Activated CD8-positive, alpha-beta memory T cell treated with anti-CD3 and anti-CD28 coated beads for 24 hours (primary cell): Measurements from ENCODE around the gene NPAS4.
"Not testable (repeated sequence)": the region's sequence is repeated elsewhere in the genome, so short reads cannot be mapped to it uniquely, and the experiment has no call there.

Source experiments
- DNase-seq: peaks from one replicate; pipeline ENCODE4 v3.0.0-alpha.2; 2020

NPAS4 gene

DNA sequence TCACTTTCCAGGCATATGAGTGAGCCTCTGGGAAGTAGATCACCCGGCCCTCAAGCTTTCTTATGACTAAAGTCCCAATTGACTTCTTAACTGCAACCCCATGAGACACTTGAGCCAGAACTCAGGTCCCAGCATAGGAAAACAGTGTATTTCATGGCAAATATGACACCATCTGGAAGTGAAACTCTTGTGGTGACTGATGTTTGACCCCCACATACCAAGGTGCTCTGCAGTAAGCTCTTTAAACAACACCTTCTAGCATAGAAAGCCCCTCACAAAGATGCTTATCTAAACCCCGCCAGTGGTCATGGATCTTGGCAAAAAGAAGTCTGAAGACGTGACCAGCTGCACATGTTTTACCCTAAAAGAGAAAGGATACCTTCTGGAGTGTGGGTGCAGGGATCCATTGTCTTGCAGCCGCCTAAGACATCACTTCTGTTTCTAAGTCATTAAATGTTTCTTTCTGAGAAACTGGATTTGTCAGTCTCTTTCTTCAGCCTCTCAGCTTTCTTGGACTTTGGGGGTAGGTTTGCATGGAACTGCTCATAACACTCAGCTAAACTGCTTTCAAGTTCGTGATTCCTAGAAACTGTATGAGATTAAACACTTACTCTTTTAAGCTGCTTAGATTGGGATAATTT is 38.4 kb downstream of the NPAS4 start:
- no peak for DNase-seq

GRCh38 chr11:66462010-66462409 is 41.2 kb downstream of the NPAS4 start:
- DNase-seq, result no peak

GRCh38 chr11:66462911-66463310 is 42.1 kb downstream of the NPAS4 start:
- no peak for DNase-seq

DNA sequence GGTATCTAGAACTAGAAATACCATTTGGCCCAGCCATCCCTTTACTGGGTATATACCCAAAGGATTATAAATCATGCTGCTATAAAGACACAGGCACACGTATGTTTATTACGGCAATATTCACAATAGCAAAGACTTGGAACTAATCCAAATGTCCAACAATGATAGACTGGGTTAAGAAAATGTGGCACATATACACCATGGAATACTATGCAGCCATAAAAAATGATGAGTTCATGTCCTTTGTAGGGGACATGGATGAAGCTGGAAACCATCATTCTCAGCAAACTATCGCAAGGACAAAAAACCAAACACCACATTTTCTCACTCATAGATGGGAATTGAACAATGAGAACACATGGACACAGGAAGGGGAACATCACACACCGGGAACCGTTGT is 43.3 kb downstream of the NPAS4 start:
- not testable (repeated sequence) for DNase-seq

DNA sequence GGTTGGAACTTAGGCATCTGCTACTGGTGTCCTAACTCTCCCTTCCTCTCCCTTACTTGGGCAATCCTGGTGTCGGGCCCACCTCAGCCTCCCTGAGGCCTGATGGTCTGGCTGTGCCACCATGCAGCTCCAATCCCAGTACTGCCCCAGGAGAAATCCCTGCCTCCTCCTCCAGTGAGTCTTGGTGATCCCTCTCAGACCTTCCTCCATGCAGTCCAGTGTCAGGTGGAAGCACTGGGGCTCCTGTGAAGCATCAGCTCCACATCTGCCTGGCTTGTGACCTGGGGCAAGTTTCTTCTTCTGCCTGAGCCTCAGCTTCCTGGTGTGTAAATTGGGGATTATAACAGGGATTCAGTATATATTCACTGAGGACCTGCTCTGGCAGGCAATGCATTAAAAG is 44.1 kb downstream of the NPAS4 start:
- DNase-seq, result no peak

DNA sequence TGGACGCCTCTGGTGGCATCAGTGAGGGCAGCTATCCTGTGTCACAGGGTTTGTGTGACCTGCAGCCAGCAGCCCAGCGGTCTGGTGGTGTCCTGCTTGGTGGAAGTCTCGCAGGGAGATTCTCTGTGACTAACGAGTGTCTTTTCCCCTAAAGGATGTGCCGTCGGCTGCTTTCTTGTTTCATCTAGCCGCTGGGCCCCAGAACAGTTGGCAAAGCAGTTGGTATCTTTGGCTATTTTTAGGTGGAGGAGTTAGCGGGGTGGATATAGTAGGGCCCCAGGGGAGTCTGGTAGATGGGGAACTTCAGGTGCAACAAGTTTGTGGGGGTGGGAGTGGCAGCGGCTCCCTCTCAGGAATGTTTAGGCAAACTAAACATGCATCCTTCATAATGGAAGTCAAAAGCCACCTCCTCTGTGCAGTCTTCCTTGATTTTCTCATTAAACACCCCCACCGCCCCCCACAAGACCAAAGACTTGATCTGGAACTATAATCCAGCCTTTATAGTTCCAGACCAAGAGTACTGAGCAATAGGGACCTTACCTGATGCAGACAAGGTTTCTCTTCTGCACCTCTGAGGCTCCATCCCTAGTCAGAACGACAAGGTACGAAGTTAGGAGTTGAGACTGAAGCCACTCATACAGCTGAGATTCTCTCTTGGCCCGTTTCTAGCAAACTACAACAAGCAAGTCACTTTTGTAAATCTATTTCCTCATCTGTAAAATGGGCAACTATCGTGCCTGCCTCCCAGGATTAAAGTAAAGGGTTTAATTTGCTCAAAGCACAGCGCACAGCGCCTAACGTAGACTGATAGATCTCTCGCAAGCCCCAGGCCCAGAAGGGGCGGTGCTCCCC is 44.8 kb downstream of the NPAS4 start:
- no peak for DNase-seq

- peak; percentile 98 for DNase-seq
These were observed 45.6 kb downstream of the NPAS4 start, which contains the start of gene PELI3 for GRCh38 chr11:66466225-66467033. TSS of gene PELI3 (plus strand) at chr11:66466905. CDS start at chr11:66468129, 1,224 bp downstream.

DNA sequence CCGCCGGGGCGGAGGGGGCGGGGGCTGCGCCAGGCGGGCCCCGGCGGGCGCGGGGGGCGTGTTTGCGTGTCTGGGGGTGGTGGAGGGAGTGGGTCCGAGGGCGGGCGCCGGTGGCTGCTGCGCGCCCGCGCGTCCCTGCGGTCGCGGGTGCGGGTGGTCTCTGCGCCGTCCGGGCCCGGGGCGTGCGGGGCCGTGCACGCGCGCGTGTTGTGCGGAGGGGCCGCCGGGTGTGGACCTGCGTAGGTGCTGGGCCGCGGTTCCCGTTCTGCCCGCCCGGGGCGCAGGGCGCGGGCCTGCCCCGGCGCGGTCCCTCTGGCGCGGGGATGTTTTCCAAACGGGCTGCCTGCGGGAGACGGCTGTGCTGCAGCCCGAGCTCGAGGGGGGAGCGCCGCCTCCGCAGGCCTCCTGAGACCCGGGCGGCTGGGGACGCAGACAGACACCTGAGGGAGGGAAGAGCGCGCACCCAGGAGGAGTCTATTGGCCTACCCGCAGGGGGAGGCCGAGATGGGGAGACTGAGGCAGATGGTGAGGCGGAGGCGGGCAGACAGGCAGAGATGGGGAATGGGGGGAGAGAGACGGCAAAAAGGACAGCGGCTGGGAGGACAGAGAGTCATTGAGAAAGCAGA is 46.3 kb downstream of the NPAS4 start:
- no peak for DNase-seq

DNA sequence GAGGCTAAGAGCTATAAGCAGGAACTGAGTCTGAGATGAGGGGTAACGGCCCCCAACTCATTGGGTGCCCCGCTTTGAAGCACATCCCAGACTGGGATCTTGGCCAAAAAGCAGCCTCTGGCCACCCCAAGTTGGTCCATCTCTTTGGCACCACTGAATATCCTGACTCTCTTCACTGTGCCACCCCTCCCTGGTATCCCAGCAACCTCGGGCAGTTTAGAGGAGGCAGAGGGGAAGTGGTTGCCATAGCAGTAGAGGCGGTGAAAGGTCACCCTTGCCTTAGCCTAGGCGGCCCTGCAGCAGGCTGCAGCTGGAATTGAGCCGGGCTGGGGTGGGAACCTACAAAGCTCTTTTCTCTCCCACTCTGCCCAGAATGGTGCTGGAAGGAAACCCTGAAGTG is 46.9 kb downstream of the NPAS4 start:
- no peak for DNase-seq

DNA sequence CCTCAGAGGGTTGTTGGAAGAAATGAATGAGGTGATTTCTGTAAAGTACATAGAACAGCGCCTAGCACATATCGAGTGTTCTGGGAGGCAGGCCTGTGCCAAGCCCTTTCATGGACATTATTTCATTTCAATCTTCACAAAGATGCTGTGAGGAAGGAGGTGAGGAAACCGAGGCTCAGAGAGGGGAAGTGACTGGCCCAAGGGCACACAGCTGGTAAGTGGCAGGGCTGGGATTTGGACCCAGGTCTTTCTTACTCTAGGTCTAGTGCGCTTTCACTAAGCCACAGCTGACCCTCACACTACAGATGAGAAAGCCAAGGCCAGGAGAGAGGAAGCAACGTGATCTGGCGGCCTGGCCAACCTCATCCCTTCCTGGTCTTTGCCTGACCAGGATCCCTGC is 47.9 kb downstream of the NPAS4 start:
- no peak for DNase-seq

- no peak for DNase-seq
These were observed 48.6 kb downstream of the NPAS4 start for GRCh38 chr11:66469441-66469840.

DNA sequence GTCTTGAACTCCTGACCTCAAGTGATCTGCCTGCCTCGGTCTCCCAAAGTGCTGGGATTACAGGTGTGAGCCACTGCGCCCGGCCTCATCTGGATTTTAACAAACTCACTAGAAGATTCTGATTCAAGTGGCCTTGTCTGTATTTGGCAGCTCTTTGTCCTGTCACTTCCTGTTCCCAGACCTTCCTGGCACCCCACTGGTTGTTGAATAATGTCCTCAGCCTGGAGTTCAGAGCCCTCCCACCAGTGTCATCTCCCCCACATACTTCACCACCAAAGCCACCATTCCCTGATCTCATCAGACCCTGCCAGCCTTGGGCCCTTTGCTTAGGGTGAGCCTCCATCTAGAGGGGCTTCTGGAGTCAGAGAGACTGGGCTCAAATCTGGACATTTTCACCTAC is 49.2 kb downstream of the NPAS4 start:
- no peak for DNase-seq

DNA sequence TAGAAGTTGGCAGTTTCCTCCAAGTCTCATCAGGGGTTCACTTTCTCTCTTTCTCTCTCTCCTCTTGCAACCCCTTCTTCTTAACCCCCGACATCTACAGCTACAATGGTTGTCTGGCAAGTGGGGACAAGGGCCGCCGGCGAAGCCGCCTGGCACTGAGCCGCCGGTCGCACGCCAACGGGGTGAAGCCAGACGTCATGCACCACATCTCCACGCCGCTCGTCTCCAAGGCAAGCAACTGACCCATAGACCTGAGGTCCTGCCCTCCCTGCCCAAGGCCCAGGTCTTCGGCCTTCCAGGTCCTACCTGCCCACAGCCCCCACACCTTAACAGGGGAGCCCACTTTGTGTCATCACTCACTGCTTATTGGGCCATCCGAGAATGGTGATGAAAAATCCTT is 50.3 kb downstream of the NPAS4 start:
- no peak for DNase-seq

DNA sequence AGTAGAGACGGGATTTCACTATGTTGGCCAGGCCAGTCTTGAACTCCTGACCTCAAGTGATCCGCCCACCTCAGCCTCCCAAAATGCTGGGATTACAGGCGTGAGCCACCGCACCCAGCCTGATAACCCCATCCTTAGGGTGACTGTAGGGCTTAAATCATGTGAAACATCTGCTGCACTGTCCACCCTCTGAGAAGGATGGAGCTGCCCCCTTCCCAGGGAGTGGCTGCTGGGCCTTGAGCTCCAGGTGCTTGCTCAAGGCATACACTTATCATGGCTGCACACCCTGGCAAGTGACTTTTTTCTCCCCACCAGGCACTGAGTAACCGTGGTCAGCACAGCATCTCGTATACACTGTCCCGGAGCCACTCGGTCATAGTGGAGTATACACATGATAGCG is 51.2 kb downstream of the NPAS4 start:
- no peak for DNase-seq

- DNase-seq, result no peak
These were observed 52.3 kb downstream of the NPAS4 start for GRCh38 chr11:66473167-66473566.

- no peak for DNase-seq
These were observed 53.0 kb downstream of the NPAS4 start for GRCh38 chr11:66473608-66474515.

DNA sequence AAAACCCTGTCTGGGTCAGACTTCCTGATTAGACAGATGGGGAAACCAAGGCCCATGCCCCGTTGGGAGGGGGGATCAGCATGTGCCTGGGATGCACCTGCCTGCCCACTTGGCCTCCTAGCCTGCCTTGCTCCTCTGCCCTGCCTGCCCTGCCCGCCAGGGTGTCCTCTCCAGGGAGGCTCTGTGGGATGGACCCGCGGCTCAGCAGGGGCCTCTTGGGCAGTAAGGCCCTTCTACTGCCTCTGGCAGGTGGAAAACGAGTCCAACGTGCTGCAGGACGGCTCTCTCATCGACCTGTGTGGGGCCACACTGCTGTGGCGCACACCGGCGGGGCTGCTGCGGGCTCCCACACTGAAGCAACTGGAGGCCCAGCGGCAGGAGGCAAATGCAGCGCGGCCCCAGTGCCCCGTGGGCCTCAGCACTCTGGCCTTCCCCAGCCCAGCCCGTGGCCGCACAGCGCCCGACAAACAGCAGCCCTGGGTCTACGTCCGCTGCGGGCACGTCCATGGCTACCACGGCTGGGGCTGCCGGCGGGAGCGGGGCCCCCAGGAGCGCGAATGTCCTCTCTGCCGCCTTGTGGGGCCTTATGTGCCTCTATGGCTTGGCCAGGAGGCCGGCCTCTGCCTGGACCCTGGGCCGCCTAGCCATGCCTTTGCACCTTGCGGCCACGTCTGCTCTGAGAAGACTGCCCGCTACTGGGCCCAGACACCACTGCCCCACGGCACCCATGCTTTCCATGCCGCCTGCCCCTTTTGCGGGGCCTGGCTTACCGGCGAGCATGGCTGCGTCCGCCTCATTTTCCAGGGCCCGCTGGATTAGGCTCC is 54.7 kb downstream of the NPAS4 start:
- DNase-seq, result no peak
